Measurements from ENCODE around the gene TMEM18.

- TF ChIP-seq POLR2A (IDR thresholded peaks at IDR 0.05; ENCODE audit: low read length) (no peak), GATA1 (IDR thresholded peaks at IDR 0.05; ENCODE audit: low read depth, low read length) (no peak)
Observed at GRCh38 chr2:690799-691198, 13.6 kb upstream of the TMEM18 start.
